Prostate gland (tissue), 2 donors: Measurements from ENCODE around the gene PSIP1. TPM values are rescaled to one million over a fixed set of nuclear protein-coding genes. Genes with fewer than 3 reads are reported as not detected.

Experiments used
- DNase-seq: peaks from one replicate; pipeline ENCODE4 v3.0.0-alpha.2; 2019; ENCODE audit warnings: low spot score
- H3K27ac ChIP-seq, 2 donors: fragments of 200-600 bp; sonication (generic); 2 replicates each; pipeline ENCODE4 v1.5.1; 2017 to 2019
- H3K27me3 ChIP-seq: fragments of 200-600 bp; sonication (generic); replicated peaks from 2 replicates; pipeline ENCODE4 v1.5.1; 2019; ENCODE audit not compliant: insufficient read depth
- H3K36me3 ChIP-seq, 2 donors: fragments of 200-600 bp; sonication (generic); 1 replicate in 1 of 2; 2 replicates in 1 of 2; pipeline versions ENCODE4 v1.5.1 to v1.8.1; 2017 to 2019
- H3K4me1 ChIP-seq: fragments of 200-600 bp; sonication (generic); replicated peaks from 2 replicates; pipeline ENCODE4 v1.5.1; 2019
- H3K4me3 ChIP-seq, 2 donors: fragments of 200-600 bp; sonication (generic); 2 replicates each; pipeline ENCODE4 v1.5.1; 2017 to 2019
- H3K9me3 ChIP-seq: fragments of 200-600 bp; sonication (generic); 2 replicates; pipeline ENCODE4 v1.5.1; 2017
- CTCF ChIP-seq, 4 experiments: fragments of 200-600 bp in 2 of 4; fragments of 450-650 bp in 2 of 4; sonication (generic) in 2 of 4; IDR thresholded peaks; 1 replicate in 3 of 4; 2 replicates in 1 of 4; pipeline ENCODE4 v1.5.1; 2016 to 2019; ENCODE audit warnings: antibody characterized with exemption in 4 of 4, mild to moderate bottlenecking in 2 of 4, moderate library complexity in 2 of 4
- POLR2A ChIP-seq: fragments of 450-650 bp; IDR thresholded peaks from one replicate; pipeline ENCODE4 v1.6.1; 2016; ENCODE audit warnings: antibody characterized with exemption, mild to moderate bottlenecking
- POLR2AphosphoS5 ChIP-seq: sonication (generic); formaldehyde crosslinking; IDR thresholded peaks from one replicate; pipeline ENCODE4 v1.6.1; 2017; ENCODE audit warnings: antibody characterized with exemption
- WGBS: methylation state at CpG from one replicate; pipeline ENCODE4 v1.1.5; 2018; 5-methylcytosine and 5-hydroxymethylcytosine counted together
- intact Hi-C: fragments of 100-400 bp; cut with DNase I; formaldehyde crosslinking; loops from one replicate; pipeline ENCODE4 v1.14.2; 2022
- total RNA-seq, 2 donors: library from RNA; depleted of rRNA; stranded (reverse); fragments of >200 nt; gene quantifications; one replicate each; pipeline ENCODE4 v1.1.0, GENCODE V29; 2016

The PSIP1 gene
- total RNA-seq: 10 to 100 TPM; 65.3 to 69.6 TPM

GRCh38 chr9:15510789-15511575 is at the start of gene PSIP1:
Gene PSIP1, minus strand, starts transcription at chr9:15510970. Its CDS starts 782 bp downstream, at chr9:15510188.
- no peaks in the 10 kb centered on the region for H3K27me3 ChIP-seq
- peak within 1 kb of the TSS; percentile 94 to 95 for H3K4me3 ChIP-seq
- TF ChIP-seq POLR2AphosphoS5 (peak; percentile 57), POLR2A (peak; percentile 62), CTCF (IDR thresholded peaks at IDR 0.05) (peak in 2 of 4 experiments; percentile 25 to 40)
- H3K9me3 ChIP-seq: no peaks in the 10 kb centered on the region
- peak within 1 kb of the TSS; percentile 79 to 86 for H3K27ac ChIP-seq
- H3K36me3 ChIP-seq: no peaks in the 10 kb centered on the region
- intact Hi-C loops: loop anchor here (2.0 to 5.0 kb wide), 2 partner anchors 42 to 89 kb away; partner anchors contain the start of genes CCDC171 and SNAPC3
- peak; percentile 43 for DNase-seq
- no peaks in the 10 kb centered on the region for H3K4me1 ChIP-seq
- under 1% methylated on average over 54 of the region's 72 CpGs for WGBS

- Histone ChIP-seq H3K4me1 (no peaks in the 10 kb centered on the region), H3K27ac (peak overlapping the region; percentile 79 to 82), H3K36me3 (no peaks in the 10 kb centered on the region), H3K4me3 (peak overlapping the region; percentile 57 to 66), H3K9me3 (no peaks in the 10 kb centered on the region), H3K27me3 (no peaks in the 10 kb centered on the region)
- no peak for DNase-seq
- TF ChIP-seq CTCF (IDR thresholded peaks at IDR 0.05) (no peak), POLR2A (no peak), POLR2AphosphoS5 (no peak)
- intact Hi-C loops: loop anchor here (2.0 to 5.0 kb wide), 2 partner anchors 43 to 131 kb away; partner anchors contain the start of genes PSIP1 and SNAPC3
- under 1% methylated on average over 13 of the region's 13 CpGs for WGBS
These were observed 42.7 kb upstream of the PSIP1 start for GRCh38 chr9:15553528-15553898.

- Histone ChIP-seq H3K36me3 (no peaks in the 10 kb centered on the region), H3K27ac (peak within 1 kb of the TSS; percentile 79 to 82), H3K4me1 (no peaks in the 10 kb centered on the region), H3K4me3 (peak within 1 kb of the TSS; percentile 57 to 66), H3K27me3 (no peaks in the 10 kb centered on the region), H3K9me3 (no peaks in the 10 kb centered on the region)
- peak; percentile 92 for DNase-seq
- TF ChIP-seq POLR2AphosphoS5 (peak; percentile 62), POLR2A (peak; percentile 77), CTCF (IDR thresholded peaks at IDR 0.05) (no peak)
- intact Hi-C loops: loop anchor here (2.0 to 5.0 kb wide), 2 partner anchors 42 to 131 kb away; partner anchors contain the start of genes PSIP1 and SNAPC3
- under 1% methylated on average over 64 of the region's 65 CpGs for WGBS
These were observed 42.1 kb upstream of the PSIP1 start, which contains the start of gene CCDC171 for GRCh38 chr9:15552636-15553527. Gene CCDC171, plus strand, starts transcription at chr9:15553043. Its CDS starts 11,046 bp downstream, at chr9:15564089.

GRCh38 chr9:15549611-15550010 is 38.8 kb upstream of the PSIP1 start:
- Histone ChIP-seq H3K4me3 (no peak overlapping the region), H3K9me3 (no peaks in the 10 kb centered on the region), H3K36me3 (no peaks in the 10 kb centered on the region), H3K4me1 (no peaks in the 10 kb centered on the region), H3K27me3 (no peaks in the 10 kb centered on the region), H3K27ac (no peak overlapping the region)
- TF ChIP-seq POLR2A: no peak
- no peak for TF ChIP-seq POLR2AphosphoS5
- TF ChIP-seq CTCF (IDR thresholded peaks at IDR 0.05): no peak
- 93% methylated on average over 2 of the region's 2 CpGs for WGBS
- intact Hi-C loops: loop anchor here (5.0 kb wide), 1 partner anchor 127 kb away; the partner anchor contains the start of gene SNAPC3
- no peak for DNase-seq
